HCT116 (cell line): ENCODE measurements around the gene SULT2B1. TPM values are rescaled to one million over a fixed set of nuclear protein-coding genes. Genes with fewer than 3 reads are reported as not detected.

Experiments used
- ATAC-seq: fragments of 200-7000 bp; cut with Tn5 transposase; 2 replicates; pipeline ENCODE4 v1.9.1; 2020; ENCODE audit warnings: mild to moderate bottlenecking, moderate library complexity
- BruUV-seq: library from RNA; stranded (reverse); fragments of 400-500 nt; replicated peaks from 2 replicates; lab custom pipeline; 2021; lab: Mats Ljungman, UMichigan
- CTCF ChIA-PET: fragments of 300-600 bp; sonication (Branson Sonifier 250); formaldehyde crosslinking; loops from one replicate; lab custom pipeline; 2021; ENCODE audit warnings: antibody characterized with exemption; lab: Charles Lee
- POLR2A ChIA-PET: fragments of 300-600, 350-600 bp; sonication (Branson Sonifier 250); formaldehyde crosslinking; loops from one replicate; lab custom pipeline; 2021; ENCODE audit warnings: antibody characterized with exemption; lab: Charles Lee
- RAD21 ChIA-PET, 2 experiments: fragments of 300-600 bp; sonication (Branson Sonifier 250); formaldehyde crosslinking; loops; one replicate each; lab custom pipeline; 2023; ENCODE audit warnings: low total read pairs in 2 of 2; ENCODE audit not compliant: uncharacterized antibody in 2 of 2, unreplicated experiment in 2 of 2, low non-redundant PET in 1 of 2; lab: Charles Lee
- DNase-seq: peaks from one replicate; pipeline ENCODE4 v3.0.0-alpha.2; 2010; ENCODE audit warnings: low read depth, low spot score
- H2AFZ ChIP-seq: fragments of 200-600 bp; shearing (Covaris generic), sonication (generic); 2 replicates; pipeline ENCODE4 v1.6.1; 2017; ENCODE audit warnings: low read depth, mixed run types, mixed read lengths, antibody characterized with exemption, low read length; ENCODE audit not compliant: poor library complexity, severe bottlenecking
- H3K27ac ChIP-seq: 2 replicates; pipeline ENCODE4 v1.5.1; 2012; ENCODE audit warnings: low read depth, low read length
- H3K27me3 ChIP-seq: fragments of 200-600 bp; sonication (generic); 2 replicates; pipeline ENCODE4 v1.6.1; 2016; ENCODE audit warnings: mixed run types, low read length, mixed read lengths; ENCODE audit not compliant: insufficient read depth
- H3K36me3 ChIP-seq, 2 experiments: fragments of 200-500 bp in 1 of 2; fragments of 200-600 bp in 1 of 2; sonication (Bioruptor generic) in 1 of 2; sonication (generic) in 1 of 2; 2 replicates each; pipeline versions ENCODE4 v1.5.1 to v1.6.1; 2014 to 2016; ENCODE audit warnings: low read length in 2 of 2, inconsistent platforms in 1 of 2, mixed read lengths in 1 of 2, mixed run types in 1 of 2; ENCODE audit not compliant: insufficient read depth in 2 of 2, control insufficient read depth in 1 of 2
- H3K4me1 ChIP-seq, 2 experiments: fragments of 200-600 bp in 1 of 2; sonication (generic) in 1 of 2; 2 replicates each; pipeline versions ENCODE4 v1.5.1 to v1.6.1; 2012 to 2017; ENCODE audit warnings: low read length in 2 of 2, inconsistent platforms in 1 of 2, mild to moderate bottlenecking in 1 of 2, mixed read lengths in 1 of 2, mixed run types in 1 of 2, moderate library complexity in 1 of 2; ENCODE audit not compliant: insufficient read depth in 2 of 2, control insufficient read depth in 1 of 2
- H3K4me2 ChIP-seq: fragments of 200-600 bp; sonication (generic); 2 replicates; pipeline ENCODE4 v1.6.1; 2017; ENCODE audit warnings: mixed run types, low read length, mixed read lengths
- H3K4me3 ChIP-seq, 2 experiments: fragments of 200-600 bp in 1 of 2; sonication (generic) in 1 of 2; replicated peaks in 1 of 2; 2 replicates each; pipeline ENCODE4 v1.5.1; 2011 to 2016; ENCODE audit warnings: low read length in 2 of 2, control low read depth in 1 of 2, low read depth in 1 of 2, mild to moderate bottlenecking in 1 of 2, mixed read lengths in 1 of 2, mixed run types in 1 of 2
- H3K79me2 ChIP-seq: fragments of 200-600 bp; sonication (generic); 2 replicates; pipeline ENCODE4 v1.6.1; 2017; ENCODE audit warnings: mild to moderate bottlenecking, mixed run types, low read length, moderate library complexity, mixed read lengths; ENCODE audit not compliant: insufficient read depth
- H3K9ac ChIP-seq: fragments of 200-600 bp; sonication (generic); 2 replicates; pipeline ENCODE4 v1.6.1; 2016; ENCODE audit warnings: low read length, mixed read lengths
- H3K9me2 ChIP-seq: fragments of 200-600 bp; sonication (generic), shearing (Covaris generic); 2 replicates; pipeline ENCODE4 v1.6.1; 2017; ENCODE audit warnings: mixed run types, mild to moderate bottlenecking, moderate library complexity; ENCODE audit not compliant: insufficient read depth
- H3K9me3 ChIP-seq, 2 experiments: fragments of 200-500 bp in 1 of 2; fragments of 200-600 bp in 1 of 2; sonication (Bioruptor generic) in 1 of 2; sonication (generic) in 1 of 2; 2 replicates each; pipeline ENCODE4 v1.6.1; 2014 to 2017; ENCODE audit warnings: low read length in 2 of 2, mixed read lengths in 2 of 2, inconsistent platforms in 1 of 2, low read depth in 1 of 2, mild to moderate bottlenecking in 1 of 2, mixed run types in 1 of 2, moderate library complexity in 1 of 2; ENCODE audit not compliant: control insufficient read depth in 1 of 2, insufficient read depth in 1 of 2
- H4K20me1 ChIP-seq: fragments of 200-600 bp; sonication (generic), shearing (Covaris generic); 2 replicates; pipeline ENCODE4 v1.6.1; 2017; ENCODE audit warnings: mixed run types, mild to moderate bottlenecking, moderate library complexity; ENCODE audit not compliant: insufficient read depth
- CBX3 ChIP-seq: IDR thresholded peaks from 2 replicates; pipeline ENCODE4 v1.6.1; 2012; ENCODE audit warnings: low read depth
- CEBPB ChIP-seq: IDR thresholded peaks from 2 replicates; pipeline ENCODE4 v1.6.1; 2012; ENCODE audit warnings: low read depth
- EGR1 ChIP-seq: IDR thresholded peaks from 2 replicates; pipeline ENCODE4 v1.6.1; 2012; ENCODE audit warnings: low read depth
- ELF1 ChIP-seq: IDR thresholded peaks from 2 replicates; pipeline ENCODE4 v1.6.1; 2012; ENCODE audit warnings: low read depth, borderline replicate concordance
- EZH2 ChIP-seq: fragments of 200-600 bp; sonication (generic); IDR thresholded peaks from 2 replicates; pipeline ENCODE4 v1.6.1; 2017; ENCODE audit warnings: antibody characterized with exemption, mixed run types
- POLR2A ChIP-seq: IDR thresholded peaks from 2 replicates; pipeline ENCODE4 v1.7.0; 2011; ENCODE audit warnings: borderline replicate concordance; ENCODE audit not compliant: insufficient read depth, insufficient read length; ENCODE audit errors: extremely low read depth
- POLR2AphosphoS5 ChIP-seq: IDR thresholded peaks from 2 replicates; pipeline ENCODE4 v1.6.1; 2011; ENCODE audit warnings: mild to moderate bottlenecking, low read depth, low read length, moderate library complexity
- RAD21 ChIP-seq: IDR thresholded peaks from 2 replicates; pipeline ENCODE4 v1.6.1; 2012; ENCODE audit warnings: low read depth, mild to moderate bottlenecking
- SIN3A ChIP-seq: IDR thresholded peaks from 2 replicates; pipeline ENCODE4 v1.6.1; 2012; ENCODE audit warnings: low read depth
- SP1 ChIP-seq: IDR thresholded peaks from 2 replicates; pipeline ENCODE4 v1.6.1; 2012; ENCODE audit warnings: low read depth
- SRF ChIP-seq: IDR thresholded peaks from 2 replicates; pipeline ENCODE4 v1.6.1; 2012; ENCODE audit warnings: low read depth
- YY1 ChIP-seq: IDR thresholded peaks from 2 replicates; pipeline ENCODE4 v1.6.1; 2011; ENCODE audit warnings: low read length, low read depth, moderate library complexity, mild to moderate bottlenecking; ENCODE audit not compliant: insufficient replicate concordance; ENCODE audit errors: extremely low read depth
- ZNF274 ChIP-seq: fragments of 200-500 bp; sonication (Bioruptor generic); IDR thresholded peaks from 2 replicates; pipeline ENCODE4 v1.6.1; 2014; ENCODE audit warnings: mild to moderate bottlenecking, low read depth, low read length, inconsistent platforms
- intact Hi-C: fragments of 100-400 bp; cut with micrococcal nuclease; formaldehyde crosslinking; loops from 2 replicates; pipeline ENCODE4 v1.10.0; 2022
- total RNA-seq: library from RNA; stranded (reverse); gene quantifications from one replicate; pipeline ENCODE4 v1.2.1, GENCODE V29; 2021; ENCODE audit not compliant: unreplicated experiment
- TF ChIP-seq, protein P1 (sequence below): IDR thresholded peaks from 2 replicates; pipeline ENCODE4 v1.6.1; 2012
- TF ChIP-seq, protein P2 (sequence below): IDR thresholded peaks from 2 replicates; pipeline ENCODE4 v1.6.1; 2012

The SULT2B1 gene
- total RNA-seq, 1 experiment from 2014 or later, result 4.8 TPM

DNA sequence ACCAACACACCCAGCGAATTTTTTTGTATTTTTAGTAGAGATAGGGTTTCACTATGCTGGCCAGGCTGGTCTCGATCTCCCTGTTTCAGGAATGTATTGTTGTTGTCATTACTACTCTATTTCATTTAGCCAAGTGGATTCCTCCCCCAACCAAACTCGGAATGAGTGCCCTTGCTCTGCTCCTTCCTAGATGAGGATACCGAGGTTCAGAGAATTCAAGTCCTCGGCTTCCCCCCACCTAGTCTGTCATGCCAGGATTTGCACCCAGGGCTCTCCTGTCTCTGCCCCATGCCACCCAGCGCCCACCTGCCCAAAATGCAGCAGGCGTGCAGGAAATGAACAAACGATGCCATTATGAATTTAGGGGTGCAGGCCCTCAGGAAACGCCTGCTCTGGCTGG lies 51.0 kb downstream of the SULT2B1 start:
- H3K9me3 ChIP-seq, result no peaks in the 10 kb centered on the region
- H3K27ac ChIP-seq, result no peak overlapping the region
- CTCF ChIA-PET, result no interaction called here
- H4K20me1 ChIP-seq, result no peaks in the 10 kb centered on the region
- intact Hi-C loops, result no loop called here
- no peak overlapping the region for H2AFZ ChIP-seq
- RAD21 ChIA-PET, result no interaction called here
- no peaks in the 10 kb centered on the region for H3K9me2 ChIP-seq
- no peaks in the 10 kb centered on the region for H3K79me2 ChIP-seq
- POLR2A ChIA-PET, result no interaction called here
- H3K9ac ChIP-seq, result no peak overlapping the region
- no peak for DNase-seq
- H3K4me3 ChIP-seq, result no peak overlapping the region
- no peaks in the 10 kb centered on the region for H3K36me3 ChIP-seq
- no peaks in the 10 kb centered on the region for H3K27me3 ChIP-seq
- no peak for TF ChIP-seq POLR2AphosphoS5
- no peak for TF ChIP-seq RAD21
- TF ChIP-seq, protein P1, sequence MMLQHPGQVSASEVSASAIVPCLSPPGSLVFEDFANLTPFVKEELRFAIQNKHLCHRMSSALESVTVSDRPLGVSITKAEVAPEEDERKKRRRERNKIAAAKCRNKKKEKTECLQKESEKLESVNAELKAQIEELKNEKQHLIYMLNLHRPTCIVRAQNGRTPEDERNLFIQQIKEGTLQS, result no peak
- no peak for TF ChIP-seq ELF1
- H3K4me1 ChIP-seq, result no peaks in the 10 kb centered on the region
- H3K4me2 ChIP-seq, result no peak overlapping the region
- no peak for ATAC-seq
- BruUV-seq, result no TSS peak

DNA sequence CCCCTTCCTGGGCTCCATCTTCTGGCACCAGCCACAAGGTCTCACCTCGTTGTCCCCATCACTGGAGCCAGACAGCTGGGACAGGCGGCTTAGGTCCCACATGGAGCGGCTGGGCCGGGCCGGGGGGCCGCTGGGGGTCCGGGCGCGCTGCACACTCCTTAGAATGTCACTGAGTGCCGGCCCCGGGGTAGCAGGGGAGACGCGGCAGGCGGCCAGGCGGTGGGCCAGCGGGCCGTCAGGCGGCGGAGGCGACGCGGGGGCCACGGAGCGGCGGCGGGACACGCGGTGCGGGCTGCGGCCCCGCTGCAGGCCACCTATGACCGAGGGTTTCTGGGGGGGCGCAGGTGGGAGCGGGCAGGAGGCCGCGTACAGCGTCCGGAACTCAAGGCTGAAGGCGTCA lies 51.5 kb downstream of the SULT2B1 start:
- Histone ChIP-seq H3K4me3 (no peak overlapping the region), H3K9ac (no peak overlapping the region), H3K4me1 (peaks cover 0 to under 1% of the 10 kb centered on the region in 2 experiments; a peak in 1 of 4 replicates), H2AFZ (no peak overlapping the region)
- DNase-seq, result no peak
- ChIA-PET POLR2A (no interaction called here), CTCF (no interaction called here)
- intact Hi-C loops, result no loop called here
- ATAC-seq, result no peak
- no peak for TF ChIP-seq ZNF274
- TF ChIP-seq EZH2, result no peak
- no peak for TF ChIP-seq YY1
- TF ChIP-seq, protein P1, result no peak
- TF ChIP-seq RAD21, result no peak
- no peak for TF ChIP-seq POLR2A
- TF ChIP-seq SRF, result no peak
- no peak for TF ChIP-seq CEBPB
- no peak for TF ChIP-seq SP1
- TF ChIP-seq SIN3A, result no peak
- TF ChIP-seq ELF1, result no peak
- TF ChIP-seq, protein P2, sequence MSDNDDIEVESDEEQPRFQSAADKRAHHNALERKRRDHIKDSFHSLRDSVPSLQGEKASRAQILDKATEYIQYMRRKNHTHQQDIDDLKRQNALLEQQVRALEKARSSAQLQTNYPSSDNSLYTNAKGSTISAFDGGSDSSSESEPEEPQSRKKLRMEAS, result no peak
- TF ChIP-seq CBX3, result no peak
- no peak for TF ChIP-seq EGR1
- TF ChIP-seq, all 23 proteins: peak for 0
- no TSS peak for BruUV-seq
- no peaks in the 10 kb centered on the region for H3K27me3 ChIP-seq
- H4K20me1 ChIP-seq, result no peaks in the 10 kb centered on the region
- H3K9me2 ChIP-seq, result no peaks in the 10 kb centered on the region
- H3K79me2 ChIP-seq, result no peaks in the 10 kb centered on the region
- H3K4me2 ChIP-seq, result no peak overlapping the region
- H3K36me3 ChIP-seq, result no peaks in the 10 kb centered on the region
- no peak overlapping the region for H3K27ac ChIP-seq
- RAD21 ChIA-PET, result no interaction called here
- no peaks in the 10 kb centered on the region for H3K9me3 ChIP-seq
